ENCODE data around the gene NAPG.
A peak's percentile ranks its signal among the peaks of the same experiment; 100 is the strongest.
"Not testable (repeated sequence)": the region's sequence is repeated elsewhere in the genome, so short reads cannot be mapped to it uniquely, and the experiment has no call there.

The NAPG gene

GRCh38 chr18:10579079-10579867 is 53.4 kb downstream of the NAPG start:
- peak; percentile 19 for DNase-seq (ENCODE audit: low read depth)

- DNase-seq (ENCODE audit: low read depth): no peak
Measured at GRCh38 chr18:10580215-10580614, 54.4 kb downstream of the NAPG start.

- DNase-seq (ENCODE audit: low read depth): no peak
Measured at GRCh38 chr18:10585260-10585659, 59.4 kb downstream of the NAPG start.

GRCh38 chr18:10588975-10589374 is 63.1 kb downstream of the NAPG start:
- DNase-seq (ENCODE audit: low read depth): no peak

- no peak for DNase-seq (ENCODE audit: low read depth)
Measured at GRCh38 chr18:10590412-10590811, 64.6 kb downstream of the NAPG start.

GRCh38 chr18:10591896-10592295 is 66.1 kb downstream of the NAPG start:
- DNase-seq (ENCODE audit: low read depth): no peak

GRCh38 chr18:10593366-10594022 is 67.7 kb downstream of the NAPG start:
- not testable (repeated sequence) for DNase-seq (ENCODE audit: low read depth)

GRCh38 chr18:10595917-10596316 is 70.1 kb downstream of the NAPG start:
- DNase-seq (ENCODE audit: low read depth): not testable (repeated sequence)

- not testable (repeated sequence) for DNase-seq (ENCODE audit: low read depth)
Measured at GRCh38 chr18:10597695-10598094, 71.9 kb downstream of the NAPG start.

GRCh38 chr18:10600701-10601100 is 74.9 kb downstream of the NAPG start:
- not testable (repeated sequence) for DNase-seq (ENCODE audit: low read depth)
